ENCODE measurements around the gene OR6C2. TPM values are rescaled to one million over a fixed set of nuclear protein-coding genes. Genes with fewer than 3 reads are reported as not detected.
"Not testable (repeated sequence)": the region's sequence is repeated elsewhere in the genome, so short reads cannot be mapped to it uniquely, and the experiment has no call there.

The OR6C2 gene
- total RNA-seq, 2 donors from 2014 or later, result not detected

GRCh38 chr12:55445357-55445756, 1.5 kb downstream of the OR6C2 start:
- 95 to 96% methylated on average over 1 of the region's 1 CpG for WGBS, 2 donors
- intact Hi-C loops (cut with DNase I), result no loop called here
- Histone ChIP-seq H3K4me3 (no peak overlapping the region), H3K36me3 (replicated peaks in 1 of 2; ENCODE audit: insufficient read depth in 1 of 2, low read depth in 2 of 2) (no peaks in the 10 kb centered on the region), H3K9me3 (no peaks in the 10 kb centered on the region), H3K27ac (no peak overlapping the region), H3K4me1 (no peaks in the 10 kb centered on the region), H3K27me3 (no peaks in the 10 kb centered on the region)
- ATAC-seq, result no peak
- TF ChIP-seq POLR2A (IDR thresholded peaks at IDR 0.05) (no peak), CTCF (IDR thresholded peaks at IDR 0.05) (no peak)
- DNase-seq, result no peak

GRCh38 chr12:55446326-55446725, 2.5 kb downstream of the OR6C2 start:
- Histone ChIP-seq H3K4me3 (no peak overlapping the region), H3K36me3 (replicated peaks in 1 of 2; ENCODE audit: insufficient read depth in 1 of 2, low read depth in 2 of 2) (no peaks in the 10 kb centered on the region), H3K27ac (no peak overlapping the region), H3K9me3 (no peaks in the 10 kb centered on the region), H3K4me1 (no peaks in the 10 kb centered on the region), H3K27me3 (no peaks in the 10 kb centered on the region)
- DNase-seq (peak in 1 of 4 donors; percentile 4), ATAC-seq (no peak)
- TF ChIP-seq POLR2A (IDR thresholded peaks at IDR 0.05) (no peak), CTCF (IDR thresholded peaks at IDR 0.05) (peak in 5 of 7 experiments; percentile 11 to 57 (median 23))
- intact Hi-C loops (cut with DNase I), result no loop called here
- WGBS, 2 donors, result 45 to 56% methylated on average over 5 of the region's 5 CpGs

GRCh38 chr12:55448825-55449224, 4.9 kb downstream of the OR6C2 start:
- Histone ChIP-seq H3K9me3 (no peaks in the 10 kb centered on the region), H3K27me3 (no peaks in the 10 kb centered on the region), H3K4me1 (no peaks in the 10 kb centered on the region), H3K4me3 (no peak overlapping the region), H3K36me3 (replicated peaks in 1 of 2; ENCODE audit: insufficient read depth in 1 of 2, low read depth in 2 of 2) (no peaks in the 10 kb centered on the region), H3K27ac (no peak overlapping the region)
- no peak for TF ChIP-seq CTCF (IDR thresholded peaks at IDR 0.05)
- no peak for TF ChIP-seq POLR2A (IDR thresholded peaks at IDR 0.05)
- intact Hi-C loops (cut with DNase I), result no loop called here
- DNase-seq (no peak), ATAC-seq (no peak)

- H3K36me3 ChIP-seq (replicated peaks in 1 of 2; ENCODE audit: insufficient read depth in 1 of 2, low read depth in 2 of 2); H3K27ac ChIP-seq; H3K4me3 ChIP-seq; H3K4me1 ChIP-seq; DNase-seq; intact Hi-C loops (cut with DNase I); ATAC-seq; H3K9me3 ChIP-seq; H3K27me3 ChIP-seq: not testable (repeated sequence)
- WGBS, 2 donors, result 80 to 87% methylated on average over 1 of the region's 1 CpG
Measured at GRCh38 chr12:55464926-55465325, 21.1 kb downstream of the OR6C2 start.

- Histone ChIP-seq H3K4me3 (no peak overlapping the region), H3K27ac (no peak overlapping the region), H3K4me1 (no peaks in the 10 kb centered on the region), H3K27me3 (no peaks in the 10 kb centered on the region), H3K36me3 (replicated peaks in 1 of 2; ENCODE audit: insufficient read depth in 1 of 2, low read depth in 2 of 2) (no peaks in the 10 kb centered on the region), H3K9me3 (peaks cover 0 to 4% (median 0%) of the 10 kb centered on the region in 3 donors)
- ATAC-seq, result no peak
- intact Hi-C loops (cut with DNase I), result no loop called here
- WGBS, 2 donors, result 31 to 33% methylated on average over 2 of the region's 2 CpGs
- TF ChIP-seq CTCF (IDR thresholded peaks at IDR 0.05), result no peak
- no peak for TF ChIP-seq POLR2A (IDR thresholded peaks at IDR 0.05)
- no peak for DNase-seq
Measured at GRCh38 chr12:55467836-55468235, 24.0 kb downstream of the OR6C2 start.

Measured in body of pancreas (tissue), 4 donors.